SH-SY5Y (cell line): ENCODE measurements around the gene KCND2.

Experiments used
- GATA2 ChIP-seq: IDR thresholded peaks from 2 replicates; pipeline ENCODE4 v1.6.1; 2011; ENCODE audit warnings: mild to moderate bottlenecking, low read depth, low read length
- GATA3 ChIP-seq: IDR thresholded peaks from 2 replicates; pipeline ENCODE4 v1.6.1; 2011; ENCODE audit warnings: low read depth, mild to moderate bottlenecking, low read length, moderate library complexity

DNA sequence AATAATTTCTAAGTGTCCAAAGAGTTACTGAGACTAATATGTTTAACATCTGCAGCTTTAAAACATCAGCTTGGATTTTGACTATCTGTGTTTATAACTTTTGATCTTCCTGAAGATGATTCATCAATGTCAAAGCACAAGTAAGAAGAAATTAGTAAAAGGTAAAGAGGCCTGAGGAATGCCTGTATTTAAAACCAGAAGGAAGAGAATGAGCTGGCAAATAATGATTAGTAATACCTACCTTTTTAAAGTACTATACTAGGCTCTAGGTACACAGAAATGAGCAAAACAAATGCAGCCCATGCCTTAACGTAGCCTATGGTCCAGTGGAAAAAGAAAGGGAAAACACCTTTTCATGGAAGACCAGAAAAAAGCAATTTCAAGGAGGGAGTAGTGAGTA is 158.0 kb downstream of the KCND2 start:
- TF ChIP-seq GATA2: no peak
- no peak for TF ChIP-seq GATA3
